Gastroesophageal sphincter (tissue), 3 donors: Measurements from ENCODE around the gene GTPBP2.

Experiments used
- CTCF ChIP-seq, 4 experiments: fragments of 200-600 bp in 2 of 4; fragments of 450-650 bp in 2 of 4; sonication (generic) in 1 of 4; IDR thresholded peaks; one replicate each; pipeline ENCODE4 v1.5.1; 2017 to 2019; ENCODE audit warnings: antibody characterized with exemption in 4 of 4, mild to moderate bottlenecking in 2 of 4, moderate library complexity in 2 of 4
- POLR2A ChIP-seq, 2 donors: fragments of 450-650 bp; IDR thresholded peaks; one replicate each; pipeline ENCODE4 v1.6.1; 2017; ENCODE audit warnings: antibody characterized with exemption in 2 of 2, mild to moderate bottlenecking in 2 of 2, moderate library complexity in 1 of 2
- POLR2AphosphoS5 ChIP-seq: sonication (generic); formaldehyde crosslinking; IDR thresholded peaks from one replicate; pipeline ENCODE4 v1.6.1; 2017; ENCODE audit warnings: antibody characterized with exemption

- TF ChIP-seq CTCF (IDR thresholded peaks at IDR 0.05) (no peak), POLR2AphosphoS5 (no peak), POLR2A (IDR thresholded peaks at IDR 0.05) (no peak)
Observed at GRCh38 chr6:43657221-43657802, 28.2 kb upstream of the GTPBP2 start.
